ENCODE data around the gene ZFYVE28.

DNA sequence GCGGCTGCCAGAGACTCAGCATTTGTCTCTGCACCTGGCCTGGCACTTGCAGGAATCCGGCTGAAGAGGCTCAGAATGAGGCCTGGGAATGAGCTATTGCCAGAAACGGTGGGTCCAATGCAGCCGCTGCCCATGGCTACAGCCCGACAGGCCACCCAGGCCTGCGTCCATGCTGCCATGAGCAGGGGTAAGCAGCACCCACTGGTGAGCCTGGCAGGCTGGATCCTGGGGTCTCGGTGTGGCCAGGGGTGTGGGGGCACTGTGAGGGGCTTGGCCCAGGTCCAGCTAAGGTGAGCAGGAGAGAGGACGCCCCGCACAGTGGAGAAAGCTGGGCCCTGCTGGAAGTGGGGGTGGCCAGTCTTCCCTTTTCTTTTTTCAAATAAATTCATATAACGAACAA is 96.2 kb downstream of the ZFYVE28 start:
- no peak for TF ChIP-seq POLR2A (IDR thresholded peaks at IDR 0.05)
- TF ChIP-seq, protein P1, sequence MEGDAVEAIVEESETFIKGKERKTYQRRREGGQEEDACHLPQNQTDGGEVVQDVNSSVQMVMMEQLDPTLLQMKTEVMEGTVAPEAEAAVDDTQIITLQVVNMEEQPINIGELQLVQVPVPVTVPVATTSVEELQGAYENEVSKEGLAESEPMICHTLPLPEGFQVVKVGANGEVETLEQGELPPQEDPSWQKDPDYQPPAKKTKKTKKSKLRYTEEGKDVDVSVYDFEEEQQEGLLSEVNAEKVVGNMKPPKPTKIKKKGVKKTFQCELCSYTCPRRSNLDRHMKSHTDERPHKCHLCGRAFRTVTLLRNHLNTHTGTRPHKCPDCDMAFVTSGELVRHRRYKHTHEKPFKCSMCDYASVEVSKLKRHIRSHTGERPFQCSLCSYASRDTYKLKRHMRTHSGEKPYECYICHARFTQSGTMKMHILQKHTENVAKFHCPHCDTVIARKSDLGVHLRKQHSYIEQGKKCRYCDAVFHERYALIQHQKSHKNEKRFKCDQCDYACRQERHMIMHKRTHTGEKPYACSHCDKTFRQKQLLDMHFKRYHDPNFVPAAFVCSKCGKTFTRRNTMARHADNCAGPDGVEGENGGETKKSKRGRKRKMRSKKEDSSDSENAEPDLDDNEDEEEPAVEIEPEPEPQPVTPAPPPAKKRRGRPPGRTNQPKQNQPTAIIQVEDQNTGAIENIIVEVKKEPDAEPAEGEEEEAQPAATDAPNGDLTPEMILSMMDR (IDR thresholded peaks at IDR 0.05) = no peak

Measured in body of pancreas (tissue), 4 donors.